HT1080 (cell line): ENCODE results near the gene ZNF335. TPM values are rescaled to one million over a fixed set of nuclear protein-coding genes. Genes with fewer than 3 reads are reported as not detected.
A peak's percentile ranks its signal among the peaks of the same experiment; 100 is the strongest.
"Not testable (repeated sequence)": the region's sequence is repeated elsewhere in the genome, so short reads cannot be mapped to it uniquely, and the experiment has no call there.

ENCODE experiments used
- DNase-seq: peaks from one replicate; pipeline ENCODE4 v3.0.0-alpha.2; 2015; ENCODE audit warnings: low read depth
- total RNA-seq: library from RNA; depleted of rRNA; stranded (reverse); fragments of >200 nt; shearing (Covaris generic); gene quantifications from 2 replicates; pipeline ENCODE4 v1.2.3, GENCODE V29; 2014

ZNF335 gene
- total RNA-seq, 1 experiment from 2014 or later = 18.0 TPM

DNA sequence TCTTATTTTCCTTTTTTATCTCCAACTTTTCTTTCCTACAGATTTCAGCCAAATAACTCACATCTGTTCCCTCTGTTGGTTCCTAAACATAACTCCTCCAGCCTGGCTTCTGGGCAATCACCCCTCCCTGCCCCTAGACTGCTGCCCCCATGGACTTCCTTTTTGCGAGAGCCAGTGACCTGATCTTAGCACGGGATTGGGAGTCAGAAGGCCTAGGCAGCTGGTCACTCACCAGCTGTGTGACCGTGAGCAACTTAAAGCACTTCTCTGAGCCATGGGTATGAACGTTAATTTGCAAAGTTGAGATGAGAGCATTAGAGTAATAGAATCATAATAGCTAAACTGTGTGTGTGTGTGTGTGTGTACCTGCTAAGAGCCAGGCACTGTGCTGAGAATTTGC lies 32.2 kb upstream of the ZNF335 start:
- no peak for DNase-seq

DNA sequence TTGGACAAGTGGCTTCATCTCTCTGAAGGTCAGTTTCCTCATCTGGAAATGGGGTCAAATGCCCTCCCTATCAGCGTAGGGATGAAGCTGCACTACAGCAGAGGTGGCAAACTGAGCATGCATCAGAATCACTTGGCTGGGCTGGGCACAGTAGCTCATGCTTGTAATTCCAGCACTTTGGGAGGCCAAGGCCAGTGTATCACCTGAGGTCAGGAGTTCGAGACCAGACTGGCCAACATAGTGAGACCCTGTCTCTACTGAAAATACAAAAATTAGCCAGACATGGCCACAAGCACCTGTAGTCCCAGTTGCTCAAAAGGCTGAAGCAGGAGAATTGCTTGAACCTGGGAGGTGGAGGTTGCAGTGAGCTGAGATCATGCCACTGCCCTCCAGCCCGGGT lies 30.0 kb upstream of the ZNF335 start:
- no peak for DNase-seq

DNA sequence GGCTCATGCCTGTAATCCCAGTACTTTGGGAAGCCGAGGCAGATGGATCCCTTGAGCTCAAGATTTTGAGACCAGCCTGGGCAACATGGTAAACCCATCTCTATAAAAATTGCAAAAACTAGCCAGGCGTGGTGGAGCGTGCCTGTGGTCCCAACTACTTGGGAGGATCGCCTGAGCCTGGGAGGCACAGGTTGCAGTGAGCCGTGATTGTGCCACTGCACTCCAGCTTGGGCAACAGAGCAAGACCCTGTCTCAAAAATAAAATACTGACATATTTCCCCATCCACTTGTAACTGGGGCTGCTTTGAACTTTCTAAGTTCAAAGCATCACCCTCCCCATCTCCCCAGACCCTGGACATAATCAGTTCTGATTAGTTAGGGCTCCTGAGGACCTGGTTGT lies 29.5 kb upstream of the ZNF335 start:
- DNase-seq = no peak

DNA sequence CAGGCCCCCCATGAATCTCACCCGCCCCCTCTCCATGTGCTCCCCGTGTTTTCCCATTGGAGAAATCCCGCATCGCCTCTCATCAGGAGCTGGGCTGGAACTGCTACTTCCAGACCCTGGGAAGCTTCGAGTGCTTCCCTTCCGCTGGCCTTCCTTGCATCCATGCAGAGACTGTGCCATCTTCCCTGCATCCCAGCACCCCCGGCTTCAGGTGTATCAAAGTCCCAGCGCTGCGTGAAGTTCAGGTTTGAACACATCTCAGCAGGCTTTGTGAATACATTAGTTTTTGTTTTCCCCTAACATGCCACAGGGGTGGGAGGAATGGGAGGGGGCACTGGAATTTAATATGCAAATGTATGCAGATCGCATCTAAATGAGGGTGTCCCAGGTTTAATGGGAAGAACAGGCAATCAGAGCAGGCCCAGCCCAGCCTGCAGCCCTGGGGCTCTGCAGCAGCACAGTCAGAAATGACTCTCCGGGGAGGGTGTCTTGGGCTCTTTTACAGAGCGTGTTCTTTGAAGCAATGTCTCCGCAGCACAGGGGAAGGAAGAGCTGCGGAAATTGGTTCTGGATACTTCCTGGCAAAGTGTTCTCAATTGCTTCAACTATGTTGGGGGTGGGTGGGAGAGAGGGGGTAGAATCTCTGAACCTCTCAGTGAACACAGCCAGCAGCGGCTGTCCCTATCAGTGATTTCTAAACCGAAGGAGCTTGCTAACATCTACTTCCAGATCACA lies 28.4 kb upstream of the ZNF335 start:
- no peak for DNase-seq

DNA sequence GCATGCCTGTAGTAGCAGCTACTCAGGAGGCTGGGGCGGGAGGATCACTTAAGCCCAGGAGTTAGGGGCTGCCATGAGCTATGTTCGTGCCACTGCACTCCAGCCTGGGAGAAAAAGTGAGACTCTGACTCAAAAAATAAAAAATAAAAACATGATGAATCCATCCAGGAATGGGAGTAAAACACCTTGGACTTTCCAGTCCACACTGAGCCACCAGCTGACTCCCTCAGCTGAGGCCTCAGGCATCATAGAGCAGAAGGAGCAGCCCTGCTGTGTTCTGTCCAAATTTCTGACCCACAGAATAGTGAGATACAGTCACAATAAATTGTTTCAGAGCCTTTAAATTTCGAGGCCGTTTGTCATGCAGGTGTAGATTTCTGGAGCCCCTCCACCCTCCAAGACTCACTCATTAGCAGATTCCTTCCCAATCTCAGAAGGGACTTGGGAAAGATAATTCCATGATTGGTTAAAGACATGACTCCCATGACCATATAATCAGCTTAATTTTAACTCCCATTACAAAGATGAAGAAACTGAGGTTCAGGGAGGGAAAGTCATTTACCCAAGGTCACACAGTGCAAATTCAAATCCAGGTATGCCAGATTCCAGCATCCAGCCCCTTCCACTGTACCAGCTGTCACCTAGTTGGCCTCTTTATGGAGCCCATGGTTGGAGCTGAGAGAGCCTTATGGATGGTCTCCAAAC lies 27.7 kb upstream of the ZNF335 start:
- no peak for DNase-seq

DNA sequence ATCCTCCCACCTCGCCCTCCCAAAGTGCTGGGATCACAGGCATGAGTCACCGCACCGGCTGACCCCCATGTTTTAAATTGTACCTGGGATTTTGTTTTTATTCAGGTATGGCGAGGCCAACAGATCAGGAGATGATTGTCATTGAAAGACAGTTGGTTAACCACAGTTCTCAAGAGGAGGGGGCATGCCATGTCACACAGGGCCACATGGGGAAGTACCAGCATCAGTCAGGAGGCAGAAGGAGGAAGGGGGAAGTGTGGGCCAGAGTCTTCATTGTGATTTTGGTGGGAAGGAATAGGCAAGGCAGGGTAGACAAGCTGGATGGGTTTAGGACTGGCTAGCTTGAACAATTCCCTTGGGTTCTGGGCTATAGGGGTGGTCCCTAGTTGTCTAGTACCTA lies 26.8 kb upstream of the ZNF335 start:
- no peak for DNase-seq

DNA sequence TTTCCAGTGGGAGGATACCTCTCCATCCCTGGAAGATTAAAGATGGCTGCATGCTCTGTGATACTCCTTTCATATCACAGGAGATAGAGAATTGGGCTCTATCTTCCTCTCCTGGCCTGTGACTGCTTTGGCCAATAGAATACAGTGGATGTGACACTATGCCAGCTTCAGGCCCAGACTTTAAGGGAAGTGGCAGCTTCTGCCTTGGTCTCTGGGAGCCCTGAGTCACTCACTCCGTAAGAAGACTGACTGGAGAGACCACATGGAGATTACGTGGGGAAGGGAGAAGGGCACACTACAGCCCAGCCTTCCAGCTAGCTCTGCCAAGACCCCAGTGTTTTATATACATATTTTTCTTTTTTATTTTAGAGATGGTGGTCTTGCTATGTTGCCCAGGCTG lies 26.3 kb upstream of the ZNF335 start:
- DNase-seq = peak; percentile 38

DNA sequence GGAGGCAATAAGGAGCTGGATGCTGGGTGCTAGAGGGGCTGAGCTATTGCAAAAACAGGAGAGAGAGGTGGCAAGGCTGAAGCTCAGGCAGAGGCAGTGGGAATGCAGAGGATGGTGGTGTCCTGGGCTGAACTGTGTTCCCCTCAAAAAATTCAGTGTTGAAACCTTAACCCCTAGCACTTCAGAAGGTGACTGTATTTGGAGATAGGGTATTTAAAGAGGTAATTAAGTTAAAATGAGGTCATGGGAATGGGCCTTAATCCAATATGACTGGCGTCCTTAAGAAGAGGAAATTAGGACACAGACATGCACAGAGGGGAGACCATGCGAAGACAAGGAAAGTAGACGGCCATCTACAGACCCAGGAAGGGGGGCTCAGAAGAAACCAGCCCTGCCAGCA lies 25.2 kb upstream of the ZNF335 start:
- no peak for DNase-seq

DNA sequence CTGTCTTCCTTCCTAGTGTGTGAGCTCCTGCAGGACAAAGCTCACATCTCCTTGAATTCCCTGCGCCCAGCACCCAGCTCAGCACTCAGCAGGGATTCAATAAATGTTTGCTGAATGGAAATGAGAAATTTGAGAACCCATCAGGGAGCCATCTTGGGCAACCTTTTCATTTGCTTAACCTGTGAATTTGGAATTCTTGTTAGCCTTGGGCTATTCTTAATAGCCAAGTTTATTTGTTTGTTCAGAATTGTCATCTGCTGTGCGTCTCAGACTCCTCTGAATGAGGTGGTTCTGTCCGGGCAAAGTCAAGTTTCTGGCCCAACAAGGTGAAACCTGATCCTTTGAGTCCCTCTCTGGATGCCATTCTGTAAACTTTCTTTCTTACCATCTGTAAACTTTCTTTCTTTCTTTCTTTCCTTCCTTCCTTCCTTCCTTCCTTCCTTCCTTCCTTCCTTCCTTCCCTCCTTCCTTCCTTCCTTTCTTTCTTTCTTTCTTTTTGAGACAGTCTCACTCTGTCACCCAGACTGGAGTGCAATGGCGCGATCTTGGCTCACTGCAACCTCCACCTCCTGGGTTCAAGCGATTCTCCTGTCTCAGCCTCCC lies 23.6 kb upstream of the ZNF335 start:
- not testable (repeated sequence) for DNase-seq

DNA sequence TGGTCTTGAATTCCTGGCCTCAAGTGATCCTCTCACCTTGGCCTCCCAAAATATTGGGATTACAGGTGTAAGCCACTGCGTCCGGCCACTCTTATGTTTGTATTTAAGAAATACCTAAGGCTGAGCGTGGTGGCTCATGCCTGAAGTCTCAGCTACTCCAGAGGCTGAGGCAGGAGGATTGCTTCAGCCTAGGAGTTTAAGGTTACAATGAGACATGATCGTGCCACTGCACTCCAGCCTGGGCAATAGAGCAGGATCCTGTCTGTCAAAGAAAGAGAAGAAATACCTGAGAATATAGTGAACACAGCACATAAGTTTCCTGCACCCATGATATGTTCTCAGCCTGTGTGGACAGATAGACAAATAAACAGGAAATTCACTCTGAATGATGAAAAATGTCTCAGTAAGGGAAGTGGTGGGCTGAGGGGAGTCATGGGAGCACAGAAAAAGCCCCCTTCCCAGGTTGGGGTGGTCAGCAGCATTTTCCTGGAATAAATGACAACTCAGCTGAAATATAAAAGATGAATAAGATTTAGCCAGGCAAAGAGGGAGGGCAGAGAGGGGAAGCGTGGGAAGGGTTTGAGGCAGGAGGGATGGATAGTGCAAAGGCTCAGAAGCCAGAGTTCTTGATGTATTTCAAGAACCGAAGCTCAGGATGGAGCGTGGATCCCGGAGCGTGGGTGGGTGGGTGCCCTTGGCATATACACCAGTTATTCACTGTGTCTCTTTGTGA lies 22.9 kb upstream of the ZNF335 start:
- DNase-seq = no peak

GRCh38 chr20:45993197-45993951 lies 21.4 kb upstream of the ZNF335 start:
- DNase-seq = peak; percentile 92

- no peak for DNase-seq
Observed at GRCh38 chr20:45991616-45992015, 19.6 kb upstream of the ZNF335 start.

DNA sequence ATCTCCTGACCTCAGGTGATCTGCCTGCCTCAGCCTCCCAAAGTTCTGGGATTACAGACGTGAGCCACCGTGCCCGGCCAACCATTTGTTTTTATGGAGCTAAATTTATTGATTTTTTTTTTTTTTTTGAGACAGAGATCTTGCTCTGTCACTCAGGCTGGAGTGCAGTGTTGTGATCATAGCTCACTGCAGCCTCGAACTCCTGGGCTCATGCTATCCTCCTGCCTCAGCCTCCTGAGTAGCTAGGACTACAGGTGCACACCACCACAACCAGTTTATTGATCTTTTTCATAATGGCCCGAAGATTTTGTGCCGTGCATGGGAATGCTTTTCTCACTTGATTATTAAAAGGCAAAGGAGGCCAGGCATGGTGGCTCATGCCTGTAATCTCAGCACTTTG lies 16.8 kb upstream of the ZNF335 start:
- DNase-seq = not testable (repeated sequence)

DNA sequence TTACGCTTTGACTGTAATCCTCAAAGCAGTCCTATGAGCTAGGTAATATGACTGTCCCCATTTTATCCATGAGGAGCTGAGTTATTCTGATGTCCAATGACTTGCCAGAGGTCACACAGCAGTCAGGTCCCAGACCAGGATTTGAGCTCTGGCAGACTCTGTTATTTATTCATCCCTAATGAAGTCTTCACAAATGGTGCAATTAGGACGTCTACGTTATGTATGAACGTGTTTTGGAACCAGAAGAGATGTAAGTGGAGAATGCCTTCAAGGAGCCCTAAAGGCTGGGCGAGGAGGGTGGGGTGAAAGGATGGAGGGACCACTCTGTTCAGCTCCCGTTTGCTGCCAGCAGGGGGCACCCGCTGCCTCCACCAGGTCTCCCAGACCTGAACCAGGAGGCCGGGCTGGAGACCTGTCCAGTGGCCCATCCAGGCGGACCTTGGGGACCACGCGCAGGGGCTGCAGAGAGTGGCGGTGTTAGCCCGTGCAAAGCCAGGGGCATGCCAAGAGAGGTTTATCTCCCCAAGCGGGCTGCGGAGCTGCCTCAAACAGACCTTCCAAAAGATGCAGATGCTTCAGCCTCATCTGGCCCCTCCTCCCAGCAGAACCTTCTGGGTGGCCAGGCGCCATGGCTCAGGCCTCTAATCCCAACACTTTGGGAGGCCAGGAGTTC lies 15.2 kb upstream of the ZNF335 start:
- peak; percentile 79 for DNase-seq

DNA sequence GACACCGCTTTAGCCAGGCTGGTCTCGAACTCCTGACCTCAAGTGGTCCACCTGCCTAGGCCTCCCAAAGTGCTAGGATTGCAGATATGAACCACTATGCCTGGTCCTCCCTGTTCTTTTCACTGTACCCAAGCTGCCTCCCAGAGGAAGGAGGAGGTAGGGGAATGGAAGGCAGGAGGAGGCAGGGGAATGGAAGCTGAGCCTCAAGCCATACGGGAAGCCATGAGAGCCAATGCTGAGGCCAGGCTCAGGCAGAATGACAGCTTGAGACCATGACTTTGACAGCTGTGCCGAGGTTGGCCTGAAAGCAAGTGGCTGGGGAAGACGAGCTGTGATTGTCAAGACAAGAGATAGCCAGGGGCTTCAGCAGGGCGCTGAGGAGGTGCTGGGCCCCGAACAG lies 13.6 kb upstream of the ZNF335 start:
- DNase-seq = peak; percentile 40

- no peak for DNase-seq
Observed at GRCh38 chr20:45983279-45983743, 11.3 kb upstream of the ZNF335 start.

DNA sequence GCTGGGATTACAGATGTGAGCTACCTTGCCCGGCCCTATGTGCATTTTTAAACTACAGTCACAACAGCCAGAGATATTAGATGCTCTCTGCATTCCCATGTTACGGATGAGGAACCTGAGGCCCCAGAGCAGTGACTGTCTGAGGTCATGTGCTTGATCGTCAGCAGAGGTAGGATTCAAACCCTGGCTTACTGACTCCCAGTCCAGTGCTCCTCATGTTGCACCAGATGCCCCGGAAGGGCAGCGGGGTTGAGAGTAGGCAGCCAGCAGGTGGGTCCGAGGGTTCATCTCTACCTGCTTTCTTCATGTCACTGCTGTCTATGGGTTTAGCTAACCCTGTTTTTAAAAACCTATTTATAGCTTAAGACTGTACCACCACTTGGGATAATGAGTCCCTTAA lies 9.3 kb upstream of the ZNF335 start:
- no peak for DNase-seq

DNA sequence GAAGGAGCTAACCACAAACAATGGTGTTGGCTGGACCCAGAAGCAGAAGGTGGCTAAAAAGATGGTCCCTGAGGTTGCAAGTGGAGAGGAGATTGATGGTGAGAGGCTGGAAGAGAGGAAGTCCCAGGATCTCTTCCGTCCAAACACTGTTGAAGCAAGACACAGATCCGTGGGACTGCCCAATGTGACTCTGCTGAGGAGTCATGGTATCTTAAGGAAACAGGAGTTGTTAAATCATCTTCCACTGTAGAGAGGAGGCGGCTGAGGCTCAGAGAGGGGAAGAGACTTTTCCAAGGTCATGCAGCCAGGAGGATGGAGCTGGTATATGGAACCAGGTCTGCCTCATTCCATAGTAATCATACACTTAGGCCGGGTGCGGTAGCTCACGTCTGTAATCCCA lies 4.1 kb upstream of the ZNF335 start:
- DNase-seq = no peak

- DNase-seq = no peak
Observed at GRCh38 chr20:45975686-45976085, 3.7 kb upstream of the ZNF335 start.

GRCh38 chr20:45974896-45975565 lies 3.0 kb upstream of the ZNF335 start:
- DNase-seq = no peak
